DMS153 treated with DMSO at 0.1 percent for 48 hours (cell line): ENCODE results near the gene ZNF280C.
"Not testable (repeated sequence)": the region's sequence is repeated elsewhere in the genome, so short reads cannot be mapped to it uniquely, and the experiment has no call there.

Experiments
- DNase-seq: peaks from one replicate; lab custom pipeline; 2025; ENCODE audit not compliant: unreplicated experiment; lab: John Stamatoyannopoulos, UW

The ZNF280C gene

GRCh38 chrX:130268449-130269170 lies at the start of gene ZNF280C:
ZNF280C (minus strand) TSS chrX:130268899; CDS start chrX:130260449, 8,450 bp downstream.
- peak; percentile 92 for DNase-seq

- DNase-seq = no peak
Measured at GRCh38 chrX:130304587-130305368, 36.1 kb upstream of the ZNF280C start.

- DNase-seq = no peak
Measured at GRCh38 chrX:130301977-130302376, 33.3 kb upstream of the ZNF280C start.

GRCh38 chrX:130301405-130301804 lies 32.7 kb upstream of the ZNF280C start:
- no peak for DNase-seq

GRCh38 chrX:130300010-130300282 lies 31.2 kb upstream of the ZNF280C start:
- no peak for DNase-seq

GRCh38 chrX:130299279-130300009 lies 30.7 kb upstream of the ZNF280C start:
- peak; percentile 30 for DNase-seq

- no peak for DNase-seq
Measured at GRCh38 chrX:130296743-130297142, 28.0 kb upstream of the ZNF280C start.

- DNase-seq = no peak
Measured at GRCh38 chrX:130296297-130296678, 27.6 kb upstream of the ZNF280C start.

GRCh38 chrX:130295519-130296296 lies 27.0 kb upstream of the ZNF280C start:
- no peak for DNase-seq

GRCh38 chrX:130287071-130287770 lies 18.5 kb upstream of the ZNF280C start:
- no peak for DNase-seq

- no peak for DNase-seq
Measured at GRCh38 chrX:130285710-130286109, 17.0 kb upstream of the ZNF280C start.

- no peak for DNase-seq
Measured at GRCh38 chrX:130285069-130285620, 16.4 kb upstream of the ZNF280C start.

- no peak for DNase-seq
Measured at GRCh38 chrX:130282151-130282550, 13.5 kb upstream of the ZNF280C start.

- DNase-seq = no peak
Measured at GRCh38 chrX:130280901-130281300, 12.2 kb upstream of the ZNF280C start.

- not testable (repeated sequence) for DNase-seq
Measured at GRCh38 chrX:130272253-130272652, 3.6 kb upstream of the ZNF280C start.

- DNase-seq = not testable (repeated sequence)
Measured at GRCh38 chrX:130269391-130269790, 692 bp upstream of the ZNF280C start.

GRCh38 chrX:130267956-130268448 lies 697 bp downstream of the ZNF280C start:
- peak; percentile 5 for DNase-seq

GRCh38 chrX:130264573-130264972 lies 4.1 kb downstream of the ZNF280C start:
- DNase-seq = no peak

GRCh38 chrX:130263016-130263415 lies 5.7 kb downstream of the ZNF280C start:
- DNase-seq = no peak

- no peak for DNase-seq
Measured at GRCh38 chrX:130262231-130262630, 6.5 kb downstream of the ZNF280C start.
